GM21526 (cell line): ENCODE results near the gene POLR1A.

Experiments
- ATAC-seq: cut with Tn5 transposase; IDR thresholded peaks from one replicate; pipeline ENCODE4 v1.9.1; 2021; ENCODE audit warnings: moderate library complexity; ENCODE audit not compliant: unreplicated experiment, low FRiP score

POLR1A gene

DNA sequence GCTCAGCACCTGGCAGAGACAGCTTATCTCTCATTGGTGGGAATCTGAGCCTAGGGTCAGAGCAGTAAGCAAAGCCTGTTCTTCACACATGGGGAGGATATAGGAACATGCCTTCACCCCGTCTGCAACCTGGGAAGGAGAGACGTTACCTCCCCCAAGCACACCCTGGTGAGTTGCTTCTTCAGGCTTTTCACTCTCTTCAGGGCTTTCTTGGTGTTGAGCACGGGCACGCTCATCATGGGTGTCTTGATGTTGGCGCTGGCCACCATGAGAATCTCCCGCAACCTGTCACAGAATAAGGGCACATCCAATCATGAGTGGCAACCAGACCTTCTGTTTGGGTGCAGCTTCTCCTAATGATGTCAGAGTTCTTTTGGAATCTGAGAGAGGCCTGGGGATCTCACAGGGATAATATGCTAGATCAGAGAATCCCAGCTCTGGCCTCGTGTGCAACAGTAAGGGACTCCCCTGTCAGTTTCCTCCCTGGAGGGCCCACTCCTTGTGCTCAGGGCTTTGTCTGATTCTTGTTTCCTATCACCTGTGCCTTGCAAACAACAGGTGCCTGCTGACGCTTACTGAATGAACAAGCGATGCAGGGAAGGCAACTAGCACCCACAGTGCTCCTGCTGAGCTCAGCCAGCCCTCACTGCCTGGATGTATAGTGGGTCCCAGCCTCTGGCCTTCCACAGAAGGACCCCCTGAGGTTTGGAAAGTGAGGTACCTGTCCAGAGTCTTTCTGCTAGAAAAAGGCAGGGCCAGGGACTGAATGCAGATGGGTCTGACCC is 66.3 kb downstream of the POLR1A start:
- no peak for ATAC-seq

DNA sequence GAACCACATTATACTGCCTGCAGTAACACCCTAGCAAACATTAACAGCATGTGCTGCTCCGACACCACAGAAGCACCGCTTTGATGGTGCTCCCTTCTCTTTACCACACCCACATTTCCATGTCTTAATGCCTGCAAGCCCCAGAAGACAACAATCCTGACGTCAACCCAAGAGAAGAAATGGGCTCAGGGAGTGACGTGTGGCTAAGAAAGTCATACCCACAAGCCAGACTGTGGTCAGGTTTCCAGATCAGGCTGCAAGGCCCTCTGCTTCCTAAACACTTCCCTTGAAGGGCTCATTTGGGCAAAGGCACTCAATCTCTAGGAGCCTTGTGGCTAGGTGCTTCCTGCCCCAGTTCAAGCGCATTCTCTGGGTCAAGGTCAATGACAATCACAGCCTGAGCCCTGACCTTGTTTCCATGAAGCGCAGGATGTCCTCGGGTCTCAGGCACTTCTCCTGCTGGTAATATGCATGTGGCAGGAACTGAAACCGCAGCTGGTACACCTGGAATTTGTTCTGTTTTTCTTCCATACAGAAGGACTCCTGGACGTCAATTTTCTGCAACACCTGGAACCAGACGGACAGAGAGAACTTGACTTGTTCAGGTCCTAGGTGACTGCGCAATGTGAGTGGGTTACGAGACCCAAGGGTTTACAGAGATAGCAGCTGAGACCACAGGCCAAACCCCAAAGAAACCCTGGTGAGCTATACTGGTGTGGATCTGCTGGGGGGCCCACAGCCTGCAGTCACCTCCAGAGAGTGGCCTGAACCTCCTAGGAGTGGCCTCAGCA is 67.2 kb downstream of the POLR1A start:
- ATAC-seq = no peak

DNA sequence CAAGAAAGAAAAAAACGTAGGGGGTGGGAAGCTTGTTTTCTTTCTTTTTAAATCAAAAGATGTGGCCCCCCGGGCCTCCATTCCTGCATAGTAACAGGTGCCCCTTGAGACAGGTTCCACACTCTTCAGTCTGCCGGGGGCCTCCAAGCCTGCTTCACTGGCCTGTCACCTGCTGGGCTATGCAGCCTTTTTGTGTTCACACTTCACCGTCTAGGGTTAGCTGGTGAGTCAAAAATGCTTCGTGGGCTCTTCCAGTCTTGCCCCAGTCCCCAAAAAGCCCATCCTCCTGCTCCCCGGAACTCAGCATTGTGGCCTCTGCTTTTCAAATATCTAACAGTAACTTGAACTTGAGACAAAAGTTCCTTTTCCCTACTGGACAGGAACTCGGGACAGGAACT is 67.9 kb downstream of the POLR1A start:
- no peak for ATAC-seq

DNA sequence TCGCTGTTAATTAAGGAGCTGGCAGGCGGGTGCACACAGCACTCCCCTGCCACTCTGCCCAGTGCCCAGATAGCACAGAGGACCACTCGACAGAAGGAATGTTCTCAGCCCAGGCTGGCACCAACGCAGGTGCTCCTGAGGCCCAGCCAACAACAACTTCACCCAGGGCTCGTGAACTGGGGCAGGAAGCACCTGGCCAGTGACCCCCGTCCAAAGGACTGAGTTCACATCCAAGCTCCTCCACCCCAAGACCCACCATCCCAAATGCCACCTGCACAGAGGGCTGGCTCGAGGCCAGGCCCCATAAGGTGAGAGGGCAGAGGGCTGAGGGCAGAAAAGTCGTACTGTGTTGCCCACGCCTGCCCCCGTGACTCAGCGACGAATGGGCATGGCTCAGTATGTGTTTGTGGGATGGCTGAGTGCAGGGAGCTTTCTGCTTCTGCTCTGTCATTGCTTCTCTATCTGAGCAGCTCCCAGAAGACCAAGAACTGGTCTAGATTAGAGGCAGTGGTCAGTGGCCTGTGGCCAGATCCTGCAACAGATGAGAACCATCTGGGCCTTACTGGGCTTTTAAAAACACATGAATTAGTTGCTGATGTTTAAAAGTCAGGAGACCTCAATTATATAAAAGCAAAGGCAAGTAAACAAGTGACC is 68.4 kb downstream of the POLR1A start:
- ATAC-seq = no peak

DNA sequence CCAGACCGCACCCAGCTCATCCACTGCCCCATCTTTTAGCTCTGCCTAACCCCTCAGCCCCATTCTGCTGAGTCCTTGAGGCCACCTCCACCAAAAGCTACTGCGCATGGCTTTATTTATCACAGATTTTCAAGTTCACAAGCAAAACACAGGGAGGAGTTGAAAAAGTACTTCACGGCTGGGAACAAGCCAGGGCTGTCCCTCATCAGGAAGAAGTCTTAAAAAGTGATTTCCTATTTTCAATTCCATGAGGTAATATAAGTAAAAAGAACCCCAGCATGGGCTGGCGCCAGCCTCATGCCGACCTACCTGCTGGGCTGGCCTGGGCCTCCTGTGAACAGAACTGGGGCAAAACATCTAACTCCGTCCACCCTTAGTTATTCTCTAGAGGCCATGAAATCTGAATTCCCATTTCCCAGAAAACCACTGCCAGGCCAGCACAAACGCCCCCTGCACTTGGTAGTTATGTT is 69.0 kb downstream of the POLR1A start:
- no peak for ATAC-seq

DNA sequence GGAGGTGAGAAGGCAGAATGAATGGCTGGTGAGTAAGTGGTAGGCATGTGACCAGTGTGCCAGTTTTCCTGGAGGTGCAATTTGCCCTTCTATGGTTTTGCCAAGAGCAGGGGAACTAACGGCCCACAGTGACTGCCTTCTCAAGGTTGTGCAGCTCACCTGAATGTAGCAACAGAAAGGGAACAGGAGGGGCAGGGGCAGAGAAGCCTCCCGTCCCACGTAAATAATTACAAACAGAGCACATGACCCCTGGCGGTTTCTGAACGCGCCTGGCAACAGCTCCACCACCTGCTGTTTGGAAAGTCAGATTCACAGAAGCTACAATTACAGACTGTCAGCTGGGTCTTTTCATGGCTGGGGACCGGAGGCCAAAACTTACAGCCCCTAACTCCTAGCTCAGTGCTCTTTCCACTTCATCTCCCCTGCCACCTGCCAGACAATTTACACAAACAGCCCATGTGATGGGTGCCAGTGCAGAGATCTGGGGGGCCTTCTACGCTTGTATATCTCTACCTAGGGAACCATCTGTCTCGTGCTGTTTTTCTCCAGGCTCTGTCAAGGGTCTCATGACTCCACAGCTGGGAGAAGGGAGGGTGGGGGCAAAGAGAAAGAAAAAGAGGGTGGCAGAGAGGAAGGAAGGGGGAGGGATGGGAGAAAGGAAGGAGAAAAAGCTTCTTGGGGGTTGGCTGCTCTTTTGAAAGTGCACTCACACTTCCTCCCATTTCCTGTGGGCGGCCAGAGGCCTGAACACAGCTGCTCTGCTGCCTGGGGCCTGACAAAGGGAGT is 69.6 kb downstream of the POLR1A start:
- peak; percentile 83 for ATAC-seq

DNA sequence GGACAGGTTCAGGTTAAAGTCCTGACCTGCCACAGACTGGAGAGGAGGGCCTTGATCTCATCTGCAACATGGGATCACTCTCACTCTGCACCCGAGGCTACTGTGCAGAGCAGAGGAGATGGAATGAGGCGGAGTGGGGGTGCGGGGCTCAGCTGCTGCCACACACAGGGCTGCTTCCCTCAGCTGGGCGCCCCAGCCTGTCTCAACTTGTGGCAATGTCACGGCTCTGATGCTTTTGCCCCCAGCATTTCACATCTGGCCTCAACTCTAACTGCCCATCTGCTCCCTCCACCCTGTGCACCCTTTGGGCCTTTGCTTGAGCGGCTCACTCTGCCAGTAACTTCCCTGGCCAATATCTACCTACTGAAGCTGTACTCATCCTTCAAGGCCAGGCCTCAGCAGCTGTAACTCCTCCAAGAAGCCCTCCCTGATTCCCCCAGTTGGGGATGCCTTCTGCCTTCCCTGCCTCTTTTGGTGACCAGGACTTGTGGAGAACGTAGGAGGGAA is 70.3 kb downstream of the POLR1A start:
- no peak for ATAC-seq

DNA sequence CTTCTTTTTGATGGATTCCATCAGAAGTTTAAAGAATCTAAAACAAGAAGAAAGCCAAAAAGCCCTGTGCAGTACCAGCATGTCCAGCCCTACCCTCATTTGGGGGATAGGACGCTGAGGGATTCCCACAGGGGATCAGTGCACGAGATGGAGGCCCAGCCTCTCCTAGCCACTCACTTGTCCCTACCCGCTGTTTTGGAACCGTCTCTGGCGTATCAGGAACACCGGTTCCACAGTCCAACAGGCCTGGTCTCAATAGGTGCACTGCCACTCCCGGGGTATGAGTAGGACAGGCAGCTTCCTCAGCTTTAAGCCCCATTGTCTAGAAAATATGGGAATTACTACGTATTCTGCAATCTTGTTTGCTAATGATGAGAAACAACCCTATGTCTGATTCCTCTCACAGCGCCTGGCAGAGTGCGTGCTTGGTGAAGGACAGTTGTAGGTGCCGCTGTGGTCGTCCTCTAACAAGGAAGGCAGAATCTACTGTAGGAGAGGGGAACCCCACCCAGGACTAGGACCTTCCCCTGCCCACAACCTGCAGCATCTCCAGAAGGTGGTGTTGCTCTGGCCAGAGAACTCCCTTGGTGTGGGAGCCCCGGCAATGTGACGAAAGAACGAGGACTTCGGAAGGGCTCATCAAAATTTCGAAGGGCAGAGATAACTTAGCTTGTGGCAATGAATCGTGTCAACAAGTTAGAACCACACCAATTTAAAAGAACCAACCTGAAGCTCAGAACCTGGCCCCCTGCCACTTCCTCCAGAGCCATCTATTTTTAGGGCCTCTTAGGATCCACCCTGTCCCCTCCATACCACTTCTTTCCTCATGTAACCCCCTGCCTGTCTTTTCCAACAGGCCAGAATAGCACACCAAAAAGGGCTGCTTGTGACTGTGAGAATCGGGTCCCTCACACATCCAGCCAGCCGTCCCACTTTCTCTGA is 71.7 kb downstream of the POLR1A start:
- ATAC-seq = no peak

DNA sequence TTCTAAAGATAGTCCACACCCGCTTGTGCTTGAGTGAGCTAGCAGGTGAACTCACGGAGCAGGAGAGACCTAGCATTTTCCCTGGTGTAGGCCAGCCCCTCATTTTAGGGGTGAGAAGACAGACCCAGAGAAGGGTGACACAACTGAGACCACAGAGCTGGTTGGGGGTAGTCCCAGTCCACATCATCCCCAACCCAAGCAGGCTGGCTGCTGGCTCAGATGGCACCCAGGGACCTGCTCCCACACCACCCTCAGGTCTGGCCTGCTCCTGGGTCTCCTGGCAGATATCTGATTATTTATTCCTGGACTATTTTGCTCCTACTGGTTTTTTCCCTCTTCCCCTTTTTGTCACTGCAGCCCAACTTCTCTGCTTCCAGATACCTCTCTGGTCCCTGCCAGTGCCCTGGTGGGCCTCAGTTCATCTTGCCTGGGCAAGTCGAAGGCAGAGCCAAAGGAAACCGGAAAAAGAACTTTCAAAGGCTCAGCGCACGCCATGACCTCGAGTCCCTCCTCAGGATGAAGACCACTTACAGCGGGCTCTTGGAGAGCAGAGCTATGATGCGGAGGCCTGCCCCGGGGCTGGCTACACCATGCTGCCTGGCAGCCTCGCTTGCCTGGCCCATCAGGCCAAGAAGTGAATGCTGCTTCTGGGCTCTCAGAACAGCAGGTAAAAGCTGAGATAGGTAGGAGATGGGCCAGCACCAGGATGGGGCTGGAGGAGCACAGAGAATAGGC is 72.7 kb downstream of the POLR1A start:
- ATAC-seq = no peak

DNA sequence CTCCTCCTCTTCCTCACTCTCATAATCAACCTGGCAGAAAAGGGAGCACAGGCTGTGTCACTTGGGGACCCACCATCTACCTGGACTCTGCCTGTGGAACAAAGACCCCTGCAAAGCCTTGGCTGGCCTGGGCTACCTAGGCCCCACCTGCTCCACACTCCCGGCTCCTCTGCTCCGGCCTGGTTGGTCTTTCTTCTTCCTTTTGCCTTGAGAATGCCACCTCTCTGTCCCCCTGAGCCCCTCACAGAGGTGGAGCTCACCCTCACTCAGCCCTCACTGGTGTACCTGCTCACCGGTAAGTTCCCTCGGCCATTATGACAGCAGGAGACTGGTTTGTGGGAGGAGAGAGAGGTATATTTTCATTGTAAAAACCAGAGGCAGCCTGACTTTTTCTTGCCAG is 74.1 kb downstream of the POLR1A start:
- no peak for ATAC-seq

DNA sequence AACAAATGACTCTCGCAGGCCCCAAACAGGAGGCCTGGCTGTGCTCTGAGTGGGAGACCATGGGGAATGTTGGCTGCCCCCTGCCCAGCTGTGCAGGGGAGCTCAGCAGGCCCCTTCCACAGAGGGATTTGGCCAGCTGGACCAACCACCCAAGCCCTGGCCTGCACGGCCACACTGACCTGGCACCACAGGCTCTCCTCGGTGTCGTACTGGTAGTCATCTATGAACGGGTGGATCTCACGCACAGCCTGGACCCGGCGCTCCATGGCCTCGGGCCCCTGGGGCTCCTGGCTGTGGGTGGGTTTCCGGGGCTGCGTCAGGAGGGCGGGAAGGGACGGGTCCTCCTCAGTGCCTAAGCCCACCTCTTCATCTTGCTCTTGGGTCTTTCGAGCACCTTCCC is 74.5 kb downstream of the POLR1A start:
- ATAC-seq = no peak

DNA sequence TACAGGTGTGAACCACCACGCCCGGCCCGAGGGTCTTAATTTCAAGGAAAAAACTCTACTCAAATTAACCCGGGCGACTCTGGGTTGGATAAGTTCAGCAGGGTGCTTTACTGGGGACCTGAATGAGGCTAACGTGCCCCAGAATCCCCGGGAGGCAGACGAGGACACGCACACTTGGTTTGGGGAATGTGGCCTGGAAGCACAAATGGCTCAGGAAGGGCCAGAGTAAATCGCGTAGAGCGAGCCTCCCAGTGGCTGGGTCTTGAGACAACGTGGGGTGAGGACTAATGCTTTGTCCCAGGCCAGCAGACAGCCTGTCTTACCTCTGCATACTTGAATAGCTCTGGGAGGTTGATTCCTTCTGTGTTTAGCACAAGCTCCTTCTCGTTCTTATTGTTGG is 75.8 kb downstream of the POLR1A start:
- no peak for ATAC-seq

DNA sequence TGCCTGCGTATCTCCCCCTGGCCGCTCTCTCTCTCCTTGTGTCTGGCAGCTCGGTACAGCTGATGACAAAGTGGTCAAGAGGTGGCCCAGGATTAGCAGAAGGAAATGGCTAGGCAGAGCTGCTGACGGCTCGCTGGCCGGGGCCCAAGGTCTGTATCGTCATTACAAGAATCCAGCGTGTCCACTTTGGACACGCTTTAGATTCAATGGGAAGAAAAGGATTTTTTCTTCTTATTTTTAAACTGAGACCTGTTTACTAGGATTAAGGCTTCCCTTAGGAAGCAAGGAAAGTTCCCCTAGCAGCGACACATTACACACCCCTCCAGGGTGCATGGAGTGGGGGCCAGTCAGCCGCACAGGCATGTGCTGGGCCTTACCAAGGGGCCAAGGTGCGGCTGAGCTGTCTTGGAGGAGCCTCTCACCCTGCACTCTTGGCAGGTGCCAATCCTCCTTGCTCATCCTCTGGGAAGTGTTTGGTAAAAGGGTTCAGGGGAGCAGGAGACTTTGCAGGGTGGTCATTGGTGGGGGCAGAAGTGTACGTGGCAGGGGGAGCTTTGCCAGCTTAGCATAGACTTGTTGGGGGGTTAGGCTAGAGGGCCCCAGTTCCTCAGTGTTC is 76.8 kb downstream of the POLR1A start:
- no peak for ATAC-seq

DNA sequence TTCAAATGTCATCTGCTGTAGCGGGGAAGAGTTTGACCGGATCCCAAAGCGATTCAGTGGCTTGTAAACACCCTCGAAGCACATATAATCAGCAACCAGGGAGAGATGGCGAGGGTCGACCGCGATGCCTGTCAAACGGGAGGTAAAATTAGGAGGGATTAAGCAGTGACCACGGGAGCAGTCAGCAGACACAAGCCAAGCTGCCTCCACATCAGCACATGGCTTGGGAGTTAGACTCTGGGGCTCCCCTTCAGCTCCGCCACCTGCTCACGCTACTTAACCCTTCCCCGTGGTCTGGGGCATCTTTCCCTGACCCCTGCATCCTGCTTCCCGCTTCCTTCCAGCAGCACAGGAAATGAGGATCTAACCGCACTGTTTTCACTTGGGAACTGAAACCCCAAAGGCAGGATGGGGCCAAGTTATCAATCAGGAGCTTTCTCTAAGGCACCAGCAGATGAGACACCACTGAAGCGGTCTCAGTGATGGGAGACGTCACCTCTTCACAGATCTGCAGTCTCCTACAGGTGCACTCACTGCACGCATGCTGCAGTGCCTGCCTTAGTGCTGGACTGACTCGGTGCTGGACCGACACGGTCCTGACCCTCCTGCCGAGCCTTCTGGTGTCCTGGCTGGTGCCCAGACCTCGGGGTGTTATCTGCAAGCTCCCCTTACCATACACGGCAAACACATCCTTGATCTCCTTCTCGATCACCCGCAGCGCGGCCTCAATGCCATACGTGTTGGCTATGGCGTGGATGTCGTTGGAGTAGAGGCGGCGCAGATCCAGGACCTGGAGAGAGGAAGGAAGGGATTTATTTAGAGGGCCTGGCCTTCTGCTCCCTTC is 77.5 kb downstream of the POLR1A start:
- ATAC-seq = no peak

DNA sequence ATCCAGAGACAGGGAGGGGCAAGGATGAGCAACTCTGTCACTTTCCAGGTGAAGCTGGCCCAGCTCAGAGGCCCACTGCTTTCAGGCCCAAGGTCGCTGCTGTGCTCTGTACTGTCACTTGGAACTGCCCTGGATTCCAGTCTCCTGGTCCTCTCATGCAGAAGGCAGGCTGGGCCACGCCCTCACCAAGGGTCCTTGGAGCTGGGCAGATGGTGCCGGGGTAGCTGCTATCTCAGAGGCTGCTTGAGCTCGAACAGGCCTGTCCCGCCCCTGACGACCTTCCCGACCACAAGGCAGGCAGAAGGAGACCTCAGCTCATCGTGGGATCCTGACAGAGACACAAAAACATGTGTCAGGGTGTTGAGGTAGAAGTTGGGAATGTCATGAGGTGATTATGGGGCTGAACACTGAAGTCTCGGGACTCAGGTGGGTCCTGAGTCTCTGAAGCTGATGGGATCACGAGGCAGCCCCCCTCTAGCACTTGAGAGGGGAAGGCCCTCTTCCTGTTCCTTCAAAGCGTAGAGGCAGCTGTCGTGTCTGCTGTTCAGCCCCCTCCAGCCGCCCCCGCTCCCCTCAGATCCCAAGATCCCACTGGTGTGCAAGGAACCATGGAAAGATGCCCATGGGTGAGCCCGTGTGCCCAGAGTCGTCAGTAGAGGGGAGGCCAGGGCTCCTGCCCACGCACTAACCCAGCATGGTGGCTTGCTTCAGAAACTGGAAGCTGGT is 78.3 kb downstream of the POLR1A start:
- no peak for ATAC-seq

DNA sequence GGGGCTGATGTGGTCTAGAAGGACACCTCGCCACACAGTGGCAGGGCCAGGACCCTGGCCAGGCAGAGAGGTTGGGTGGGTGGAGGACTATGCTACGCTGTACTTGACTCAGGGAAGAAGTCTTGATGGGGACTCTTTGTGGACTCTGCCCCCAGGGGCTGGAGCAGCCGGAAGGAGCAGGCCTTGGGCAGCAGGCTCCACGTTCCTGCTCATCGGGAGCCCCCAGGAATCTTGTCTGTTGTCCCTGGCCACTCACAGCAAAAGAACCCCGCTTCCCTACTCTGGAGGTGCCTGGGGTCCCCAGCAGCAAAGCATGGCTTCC is 79.0 kb downstream of the POLR1A start:
- no peak for ATAC-seq
